Measurements from ENCODE around the gene CFAP69.

CFAP69 gene

DNA sequence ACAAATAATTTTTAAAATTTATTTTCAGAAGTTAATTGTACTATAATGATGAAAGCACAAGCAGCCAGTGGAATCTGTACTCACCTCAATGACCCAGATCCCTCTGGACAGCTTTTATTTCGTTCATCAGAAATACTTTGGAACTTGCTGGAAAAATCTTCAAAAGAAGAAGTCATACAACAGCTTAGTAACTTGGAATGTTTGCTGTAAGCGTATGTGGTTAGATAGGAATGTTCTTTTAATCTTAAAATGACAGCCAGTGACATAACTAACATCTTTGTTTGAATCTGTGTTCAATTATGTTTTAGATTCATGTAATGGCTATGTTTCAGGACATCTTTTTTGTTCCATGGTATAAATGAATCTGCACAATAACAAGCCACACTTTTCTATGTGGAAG, 26.8 kb downstream of the CFAP69 start:
- Mint-ChIP-seq H3K4me3 (no peak overlapping the region), H3K4me1 (ENCODE audit: low read depth) (no peaks in the 10 kb centered on the region), H3K36me3 (ENCODE audit: low read depth) (no peaks in the 10 kb centered on the region), H3K27me3 (no peaks in the 10 kb centered on the region), H3K27ac (no peak overlapping the region), H3K9me3 (no peaks in the 10 kb centered on the region)
- no peak for DNase-seq

DNA sequence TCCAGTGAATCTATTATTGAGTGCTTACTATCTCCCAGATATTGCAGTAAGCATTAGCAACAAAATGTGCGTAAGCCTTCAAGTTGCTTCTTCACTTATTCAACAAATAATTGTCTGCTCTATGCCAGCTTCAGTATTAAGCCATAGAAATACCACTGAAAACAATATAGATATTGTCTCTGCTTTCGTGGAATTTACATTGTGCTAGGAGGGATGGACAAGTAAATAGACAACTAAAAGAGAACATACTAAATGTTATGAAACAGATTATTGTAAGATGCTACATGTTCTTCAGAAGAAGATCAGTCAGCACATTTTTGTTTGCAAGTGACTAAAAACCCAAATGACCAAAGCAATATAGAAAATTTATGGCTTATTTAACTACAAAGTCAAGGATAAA, 27.3 kb downstream of the CFAP69 start:
- no peak overlapping the region for H3K27ac Mint-ChIP-seq
- no peaks in the 10 kb centered on the region for H3K36me3 Mint-ChIP-seq (ENCODE audit: low read depth)
- no peaks in the 10 kb centered on the region for H3K27me3 Mint-ChIP-seq
- no peak overlapping the region for H3K4me3 Mint-ChIP-seq
- H3K4me1 Mint-ChIP-seq (ENCODE audit: low read depth): no peaks in the 10 kb centered on the region
- no peak for DNase-seq
- H3K9me3 Mint-ChIP-seq: no peaks in the 10 kb centered on the region

DNA sequence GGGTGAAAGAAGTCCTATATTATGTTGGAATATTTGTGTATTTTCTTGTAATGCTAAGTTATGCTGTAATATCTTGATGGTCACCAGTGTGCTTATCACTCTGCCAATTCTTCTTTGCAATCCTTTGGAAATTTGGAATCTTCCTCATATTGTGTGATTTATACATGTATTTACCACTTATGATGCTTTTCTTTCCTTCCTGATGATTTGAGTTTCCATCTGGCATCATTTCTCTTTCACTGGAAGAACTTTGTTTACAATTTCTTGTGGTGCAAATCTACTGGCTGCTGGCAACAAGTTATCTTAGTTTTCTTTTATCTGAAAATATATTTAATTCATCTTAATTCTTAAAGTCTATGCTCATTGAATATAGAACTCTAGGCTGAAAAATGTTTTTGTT, 29.2 kb downstream of the CFAP69 start:
- Mint-ChIP-seq H3K9me3 (no peaks in the 10 kb centered on the region), H3K4me3 (no peak overlapping the region), H3K4me1 (ENCODE audit: low read depth) (no peaks in the 10 kb centered on the region), H3K36me3 (ENCODE audit: low read depth) (no peaks in the 10 kb centered on the region), H3K27me3 (no peaks in the 10 kb centered on the region), H3K27ac (no peak overlapping the region)
- no peak for DNase-seq

DNA sequence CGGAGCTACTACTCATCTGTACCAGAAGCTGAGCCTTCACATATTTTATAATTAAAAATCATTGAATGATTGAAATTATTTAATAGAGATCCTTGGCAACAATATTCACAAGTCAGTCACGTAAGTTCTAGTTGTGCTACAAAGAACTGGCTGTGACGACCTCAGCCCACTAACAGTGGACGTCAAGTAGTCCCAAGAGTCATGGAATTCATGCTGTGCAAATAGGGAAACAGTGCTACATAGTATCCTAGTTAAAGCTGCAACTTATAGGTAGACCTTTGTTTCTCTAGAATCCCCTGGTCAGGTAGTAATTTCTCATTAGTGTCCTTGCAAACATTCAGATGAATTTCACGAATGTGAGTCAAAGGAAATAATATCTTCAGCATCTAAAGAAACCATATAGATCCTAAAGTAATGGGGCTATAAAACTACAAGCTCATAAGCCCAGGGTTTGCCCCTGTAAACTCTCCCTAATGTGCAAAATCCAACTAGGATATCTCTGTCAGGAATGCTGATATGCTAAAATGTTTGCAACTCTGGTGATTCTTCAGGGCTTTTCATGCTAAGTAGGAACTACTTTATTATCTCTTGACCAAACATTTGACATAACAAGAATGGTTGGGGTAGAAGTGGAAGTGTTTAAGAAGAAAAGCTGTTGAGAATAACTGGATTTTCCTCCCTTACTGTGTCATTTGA, 31.2 kb downstream of the CFAP69 start:
- no peak for DNase-seq
- Mint-ChIP-seq H3K4me1 (ENCODE audit: low read depth) (no peaks in the 10 kb centered on the region), H3K36me3 (ENCODE audit: low read depth) (no peaks in the 10 kb centered on the region), H3K4me3 (no peak overlapping the region), H3K27ac (no peak overlapping the region), H3K27me3 (no peaks in the 10 kb centered on the region), H3K9me3 (no peaks in the 10 kb centered on the region)

DNA sequence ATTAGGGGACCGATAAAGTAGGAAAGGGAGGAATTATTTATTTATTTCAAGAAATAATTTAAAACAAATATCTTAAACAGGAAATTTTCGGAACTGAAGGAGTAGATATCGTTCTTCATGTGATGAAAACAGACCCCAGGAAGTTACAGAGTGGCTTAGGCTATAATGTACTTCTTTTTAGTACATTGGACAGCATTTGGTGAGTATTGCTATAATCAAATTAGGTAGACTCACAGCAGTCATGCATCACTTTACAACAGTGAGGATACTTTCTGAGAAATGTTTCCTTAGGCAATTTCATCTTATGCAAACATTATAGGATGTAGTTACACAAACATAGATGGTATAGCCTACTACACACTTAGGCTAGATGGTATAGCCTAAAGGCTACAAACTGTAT, 43.2 kb downstream of the CFAP69 start:
- Mint-ChIP-seq H3K27me3 (peaks cover 2% of the 10 kb centered on the region), H3K9me3 (peaks cover 8% of the 10 kb centered on the region), H3K4me1 (ENCODE audit: low read depth) (no peaks in the 10 kb centered on the region), H3K4me3 (no peak overlapping the region), H3K36me3 (ENCODE audit: low read depth) (no peaks in the 10 kb centered on the region), H3K27ac (no peak overlapping the region)
- no peak for DNase-seq

DNA sequence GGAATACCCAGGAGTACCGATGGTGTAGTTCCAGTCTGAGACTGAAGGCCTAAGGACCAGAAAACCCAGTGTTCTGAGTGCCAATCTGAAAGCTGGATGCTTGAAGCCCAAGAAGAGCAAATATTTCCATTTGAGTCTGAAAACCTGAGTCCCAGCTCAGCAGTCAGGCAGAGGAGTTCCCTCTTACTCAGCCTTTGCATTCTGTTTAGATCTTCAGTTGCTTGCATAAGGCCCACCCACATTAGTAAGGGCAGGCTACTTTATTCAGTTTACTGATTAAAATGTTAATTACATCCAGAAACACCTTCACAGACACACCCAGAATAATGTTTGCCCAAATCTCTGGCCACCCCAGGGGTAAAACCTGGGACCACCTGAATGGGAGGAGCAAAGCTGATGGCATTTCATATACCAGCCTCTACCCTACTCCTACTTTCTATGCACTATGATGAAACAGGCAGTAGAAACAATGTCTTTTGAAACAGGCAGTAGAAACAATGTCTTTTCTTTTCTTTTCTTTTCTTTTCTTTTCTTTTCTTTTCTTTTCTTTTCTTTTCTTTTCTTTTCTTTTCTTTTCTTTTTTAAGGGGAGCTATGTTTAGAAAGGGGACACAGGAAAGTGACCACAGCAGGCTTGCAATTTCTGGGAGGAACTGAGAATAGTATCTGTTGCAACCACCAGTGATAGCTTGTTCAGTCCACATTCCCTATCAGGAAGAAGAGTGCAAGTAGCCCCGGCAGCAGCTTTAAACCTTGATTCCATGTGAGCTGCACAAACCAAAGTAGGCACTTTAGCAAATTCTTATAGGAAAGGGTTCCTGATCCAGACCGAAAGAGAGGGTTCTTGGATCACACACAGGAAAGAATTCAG, 45.5 kb downstream of the CFAP69 start:
- DNase-seq: no peak
- Mint-ChIP-seq H3K4me1 (ENCODE audit: low read depth) (no peaks in the 10 kb centered on the region), H3K36me3 (ENCODE audit: low read depth) (no peaks in the 10 kb centered on the region)

DNA sequence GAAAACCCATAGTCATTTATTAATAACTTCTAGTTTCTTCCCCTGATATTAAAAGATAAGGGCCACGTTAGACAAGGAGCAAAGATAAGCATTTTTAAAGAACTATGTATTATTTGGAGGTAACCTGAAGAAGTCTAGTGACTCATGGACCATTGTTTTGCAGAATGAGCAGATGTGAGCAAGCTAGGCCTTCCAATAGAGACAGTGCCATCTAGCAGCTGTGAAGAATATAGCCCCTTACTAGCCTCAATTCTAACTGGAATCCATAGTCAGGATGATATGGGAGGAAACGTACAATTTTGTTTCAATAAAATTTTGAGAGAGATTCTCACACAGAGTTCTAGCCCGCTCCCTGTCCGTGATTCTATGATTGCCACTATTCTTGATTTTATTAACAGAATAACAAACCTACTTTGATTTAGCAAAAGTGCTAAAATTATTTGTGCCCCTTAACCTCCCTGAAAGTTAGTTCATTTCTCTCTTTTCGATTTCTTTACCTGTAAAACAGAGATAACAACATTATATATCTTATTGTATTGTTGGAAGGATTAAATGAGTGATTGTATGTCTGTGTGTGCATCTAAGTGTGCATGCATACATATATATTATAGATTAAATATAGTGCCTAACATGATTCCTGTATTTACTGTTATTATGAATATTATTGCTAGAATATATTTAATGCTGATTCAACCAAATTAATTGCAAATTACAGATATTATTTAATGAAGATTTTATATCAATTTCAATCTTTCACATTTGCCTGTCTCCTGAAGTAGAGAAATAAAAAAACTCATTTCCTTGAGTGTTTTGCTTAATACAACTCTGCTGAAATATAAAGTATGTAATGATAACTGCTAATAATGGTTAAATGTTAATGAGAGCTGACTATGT, 53.4 kb downstream of the CFAP69 start:
- Mint-ChIP-seq H3K27me3 (no peaks in the 10 kb centered on the region), H3K4me3 (no peak overlapping the region), H3K36me3 (ENCODE audit: low read depth) (no peaks in the 10 kb centered on the region), H3K9me3 (peaks cover 2% of the 10 kb centered on the region), H3K27ac (no peak overlapping the region), H3K4me1 (ENCODE audit: low read depth) (no peaks in the 10 kb centered on the region)
- DNase-seq: no peak

More for the DNA sequence above, 45.5 kb downstream of the CFAP69 start:
- Mint-ChIP-seq H3K4me3 (no peak overlapping the region), H3K27ac (no peak overlapping the region), H3K9me3 (peaks cover 12% of the 10 kb centered on the region), H3K27me3 (peaks cover 2% of the 10 kb centered on the region)

DNA sequence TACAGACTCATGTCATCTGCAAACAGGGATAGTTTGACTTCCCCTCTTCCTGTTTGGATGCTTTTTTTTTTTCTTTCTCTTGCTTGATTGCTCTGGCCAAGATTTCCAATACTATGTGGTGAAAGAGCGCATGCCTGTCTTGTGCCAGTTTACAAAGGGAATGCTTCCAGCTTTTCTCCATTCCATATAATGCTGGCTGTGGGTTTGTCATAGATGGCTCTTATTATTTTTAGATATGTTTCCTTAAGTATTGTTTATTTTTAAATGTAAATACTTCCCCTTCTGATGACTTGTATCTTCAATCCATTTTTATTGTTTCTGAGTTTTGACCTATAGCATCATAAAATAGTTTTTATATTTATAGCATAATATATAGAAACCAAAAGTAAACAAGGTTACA, 58.3 kb downstream of the CFAP69 start:
- no peak for DNase-seq
- Mint-ChIP-seq H3K36me3 (ENCODE audit: low read depth) (no peaks in the 10 kb centered on the region), H3K9me3 (no peaks in the 10 kb centered on the region), H3K4me1 (ENCODE audit: low read depth) (no peaks in the 10 kb centered on the region), H3K27me3 (no peaks in the 10 kb centered on the region), H3K27ac (no peak overlapping the region), H3K4me3 (no peak overlapping the region)

DNA sequence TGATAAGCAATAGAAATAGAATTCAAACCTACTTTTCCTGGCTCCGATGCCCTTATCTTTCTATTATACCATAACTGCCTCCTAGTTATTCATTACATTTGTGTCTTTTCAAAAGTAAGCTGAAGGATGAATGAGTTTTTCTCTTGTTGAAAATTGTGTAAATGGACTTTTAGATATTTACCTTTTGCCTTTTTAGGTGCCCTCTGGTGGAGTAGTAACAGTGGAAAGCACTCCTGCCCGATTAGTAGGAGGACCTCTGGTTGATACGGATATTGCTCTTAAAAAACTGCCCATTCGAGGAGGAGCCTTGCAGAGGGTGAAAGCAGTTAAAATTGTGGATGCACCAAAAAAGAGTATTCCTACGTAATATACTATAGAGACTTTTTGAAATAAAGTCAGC, 64.9 kb downstream of the CFAP69 start:
- Mint-ChIP-seq H3K4me1 (ENCODE audit: low read depth) (no peaks in the 10 kb centered on the region), H3K27ac (no peak overlapping the region), H3K36me3 (ENCODE audit: low read depth) (no peaks in the 10 kb centered on the region)

DNA sequence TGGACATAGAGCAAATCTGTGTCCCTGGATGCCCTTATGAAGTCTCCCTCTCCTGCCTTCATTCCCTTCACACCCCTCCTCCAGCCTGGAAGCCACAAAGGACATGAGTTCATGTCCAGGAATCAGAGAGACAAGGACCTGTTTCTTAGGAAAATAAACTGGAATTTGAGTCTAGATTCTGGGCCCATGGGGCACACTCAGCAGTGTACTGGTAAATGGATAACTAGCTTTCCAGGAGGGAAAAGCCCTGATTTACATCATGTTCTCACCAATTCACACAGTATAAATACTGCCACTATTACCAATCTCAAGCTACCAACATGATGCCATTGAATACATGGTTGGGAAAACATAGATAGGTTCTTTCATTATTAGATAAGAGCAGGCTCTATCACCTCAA, 66.2 kb downstream of the CFAP69 start:
- DNase-seq: no peak
- Mint-ChIP-seq H3K4me1 (ENCODE audit: low read depth) (no peaks in the 10 kb centered on the region), H3K27me3 (peaks cover 15% of the 10 kb centered on the region), H3K36me3 (ENCODE audit: low read depth) (no peaks in the 10 kb centered on the region), H3K27ac (no peak overlapping the region), H3K9me3 (no peaks in the 10 kb centered on the region), H3K4me3 (no peak overlapping the region)

More for the DNA sequence above, 64.9 kb downstream of the CFAP69 start:
- Mint-ChIP-seq H3K9me3 (no peaks in the 10 kb centered on the region), H3K27me3 (peaks cover 10% of the 10 kb centered on the region), H3K4me3 (no peak overlapping the region)
- no peak for DNase-seq

DNA sequence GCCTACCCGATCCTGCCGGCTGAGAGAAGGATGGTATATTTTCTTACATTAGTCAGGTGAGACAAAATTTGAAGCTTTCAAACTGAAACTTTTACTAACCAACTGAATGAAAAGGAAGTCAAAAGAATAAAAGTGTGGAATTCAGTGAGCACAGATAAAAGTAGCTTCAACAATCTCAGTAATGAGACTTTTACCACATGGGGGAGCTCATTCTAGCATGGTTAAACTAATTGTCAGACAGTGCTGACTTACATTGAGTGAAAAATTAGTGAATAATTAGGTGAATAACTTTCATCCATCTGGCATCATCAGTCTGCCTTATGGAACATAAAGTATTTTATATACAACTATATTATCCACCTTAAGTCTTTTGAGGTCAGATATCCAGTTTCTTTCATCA, 67.8 kb downstream of the CFAP69 start:
- H3K4me3 Mint-ChIP-seq: no peak overlapping the region

DNA sequence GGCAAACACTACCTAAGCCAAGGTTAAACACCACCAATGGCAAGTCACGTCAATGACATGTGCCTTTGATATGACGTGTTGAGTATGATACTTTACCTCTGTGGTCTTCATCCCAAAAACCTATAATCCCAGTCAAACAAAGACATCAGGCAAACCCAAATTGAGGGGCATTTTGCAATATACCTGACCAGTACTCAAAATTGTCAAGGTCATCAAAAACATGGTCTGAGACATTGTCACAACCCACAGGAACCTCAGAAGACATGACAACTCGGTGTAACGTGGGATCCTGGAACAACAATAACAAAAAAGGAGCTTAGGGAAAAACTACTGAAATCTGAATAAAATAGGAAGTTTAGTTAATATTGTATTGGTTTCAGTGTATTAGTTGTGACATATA, 68.9 kb downstream of the CFAP69 start:
- no peaks in the 10 kb centered on the region for H3K9me3 Mint-ChIP-seq
- H3K4me3 Mint-ChIP-seq: no peak overlapping the region
- H3K27me3 Mint-ChIP-seq: peaks cover 28% of the 10 kb centered on the region
- no peaks in the 10 kb centered on the region for H3K36me3 Mint-ChIP-seq (ENCODE audit: low read depth)
- no peak for DNase-seq
- no peak overlapping the region for H3K27ac Mint-ChIP-seq
- no peaks in the 10 kb centered on the region for H3K4me1 Mint-ChIP-seq (ENCODE audit: low read depth)

More for the DNA sequence above, 67.8 kb downstream of the CFAP69 start:
- Mint-ChIP-seq H3K9me3 (no peaks in the 10 kb centered on the region), H3K36me3 (ENCODE audit: low read depth) (no peaks in the 10 kb centered on the region), H3K27ac (no peak overlapping the region), H3K4me1 (ENCODE audit: low read depth) (no peaks in the 10 kb centered on the region), H3K27me3 (peaks cover 24% of the 10 kb centered on the region)
- DNase-seq: no peak

DNA sequence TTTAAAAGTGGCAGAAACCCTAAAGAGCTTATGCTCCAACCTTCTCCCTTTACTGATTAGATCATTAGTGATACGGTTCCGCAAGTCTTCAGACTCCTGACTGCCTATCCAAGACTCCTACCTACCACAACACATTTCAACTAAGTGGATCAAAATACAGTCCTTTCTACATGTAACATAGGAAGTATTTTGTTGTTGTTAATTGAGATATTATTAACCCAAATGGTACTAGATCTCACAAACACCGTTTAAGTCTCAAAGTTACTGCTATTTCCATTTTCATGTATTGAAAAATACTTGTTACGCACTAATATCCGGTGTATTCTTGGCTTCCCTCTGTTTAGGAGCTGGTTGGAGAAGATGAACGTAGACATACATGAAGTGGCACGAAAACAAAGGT, 75.0 kb downstream of the CFAP69 start:
- no peak overlapping the region for H3K4me3 Mint-ChIP-seq
- DNase-seq: no peak
- H3K27me3 Mint-ChIP-seq: peaks cover 56% of the 10 kb centered on the region
- no peaks in the 10 kb centered on the region for H3K9me3 Mint-ChIP-seq
- no peaks in the 10 kb centered on the region for H3K36me3 Mint-ChIP-seq (ENCODE audit: low read depth)
- H3K4me1 Mint-ChIP-seq (ENCODE audit: low read depth): peaks cover 11% of the 10 kb centered on the region
- no peak overlapping the region for H3K27ac Mint-ChIP-seq

DNA sequence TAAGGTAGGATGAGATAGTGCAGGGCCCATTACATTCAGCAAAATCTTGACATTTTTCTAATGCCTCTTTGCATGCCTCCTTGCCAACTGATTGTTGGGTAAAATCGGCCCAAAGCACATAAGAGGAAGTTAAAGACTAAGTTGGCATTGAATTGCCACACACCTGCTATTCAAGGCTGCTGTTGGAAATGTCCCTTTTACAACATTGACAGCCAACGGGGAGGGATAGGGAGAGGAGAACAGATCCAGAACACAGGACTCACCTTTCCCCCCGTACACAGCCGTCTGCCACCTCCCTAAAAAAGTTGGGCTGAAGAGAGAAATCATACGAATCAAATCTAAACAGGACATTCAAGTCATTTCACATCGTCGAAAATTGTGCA, 75.4 kb downstream of the CFAP69 start:
- Mint-ChIP-seq H3K27ac (no peak overlapping the region), H3K4me1 (ENCODE audit: low read depth) (peaks cover 11% of the 10 kb centered on the region), H3K9me3 (no peaks in the 10 kb centered on the region), H3K27me3 (peaks cover 52% of the 10 kb centered on the region), H3K36me3 (ENCODE audit: low read depth) (no peaks in the 10 kb centered on the region), H3K4me3 (no peak overlapping the region)
- no peak for DNase-seq
